CMK (cell line): ENCODE results near the gene SEC14L2.

Experiments
- DNase-seq: peaks from one replicate; pipeline ENCODE4 v3.0.0-alpha.2; 2010; ENCODE audit warnings: low read depth

SEC14L2 gene

DNA sequence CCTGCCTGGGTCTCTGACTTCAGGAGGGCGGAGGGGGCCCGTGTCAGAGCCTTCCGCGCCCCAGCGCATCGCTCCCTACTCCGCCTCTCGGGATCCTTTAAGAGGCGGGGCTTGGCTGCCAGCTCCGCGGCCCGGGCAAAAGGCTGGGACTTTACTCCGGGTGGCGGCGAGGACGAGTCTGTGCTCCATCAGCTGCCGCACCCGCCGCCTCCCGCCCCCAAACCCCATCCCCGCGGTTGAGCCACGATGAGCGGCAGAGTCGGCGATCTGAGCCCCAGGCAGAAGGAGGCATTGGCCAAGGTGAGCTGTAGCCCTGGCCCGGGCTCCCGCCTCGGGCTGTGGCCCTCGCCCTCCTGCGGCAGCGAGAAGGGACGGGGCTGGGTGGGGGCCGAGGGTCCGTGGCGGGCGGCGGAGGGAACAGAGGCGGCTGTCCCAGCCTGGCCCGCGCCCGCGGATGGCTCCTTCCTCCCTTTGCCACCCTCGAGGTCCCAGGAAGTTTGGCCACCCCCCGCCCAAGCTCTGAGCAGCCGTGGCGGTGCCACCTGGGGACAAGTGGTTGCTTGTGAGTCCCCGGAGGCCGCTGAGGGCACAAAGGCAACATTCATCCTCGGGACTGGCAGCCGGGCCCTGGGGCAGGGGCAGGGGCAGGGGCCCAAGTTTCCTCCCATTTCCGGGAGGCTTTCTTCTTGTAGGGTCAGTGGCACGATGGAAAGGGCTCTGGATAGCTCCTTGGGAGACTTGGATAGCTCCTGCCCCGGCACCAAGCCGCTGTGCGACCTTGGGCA is at the start of gene SEC14L2:
SEC14L2 (plus strand) TSS at position 148 of the 785 bp plus-strand sequence; CDS start at position 247, 99 bp downstream.
- DNase-seq, result no peak

DNA sequence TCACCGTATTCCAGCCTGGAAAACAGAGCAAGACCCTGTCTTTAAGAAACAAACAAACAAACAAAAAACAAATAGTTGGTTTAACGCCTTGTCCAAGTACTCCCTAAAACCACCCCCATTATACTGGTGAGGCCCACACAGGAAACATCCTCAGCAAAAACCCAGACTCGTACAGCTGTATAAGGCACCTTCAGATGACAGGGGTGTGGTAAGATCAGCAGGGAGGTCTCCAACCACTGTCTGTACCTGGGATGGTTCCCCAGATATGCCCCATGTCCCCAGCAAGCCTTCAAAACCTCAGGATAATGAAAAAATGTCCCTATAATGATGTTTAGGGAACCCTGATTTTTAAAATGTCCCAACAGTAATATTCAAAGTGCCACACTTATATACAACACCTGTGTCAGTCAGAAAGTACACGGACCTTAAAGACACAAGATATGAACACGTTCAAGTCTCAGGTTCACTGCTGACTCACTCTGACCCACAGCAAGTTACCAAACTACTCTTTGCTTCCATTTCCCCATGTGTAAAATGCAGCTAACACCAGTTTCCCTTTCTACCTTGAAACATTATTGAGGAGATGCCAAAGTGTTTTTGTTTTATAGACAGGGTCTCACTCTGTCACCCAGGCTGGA is 49.4 kb upstream of the SEC14L2 start:
- no peak for DNase-seq

DNA sequence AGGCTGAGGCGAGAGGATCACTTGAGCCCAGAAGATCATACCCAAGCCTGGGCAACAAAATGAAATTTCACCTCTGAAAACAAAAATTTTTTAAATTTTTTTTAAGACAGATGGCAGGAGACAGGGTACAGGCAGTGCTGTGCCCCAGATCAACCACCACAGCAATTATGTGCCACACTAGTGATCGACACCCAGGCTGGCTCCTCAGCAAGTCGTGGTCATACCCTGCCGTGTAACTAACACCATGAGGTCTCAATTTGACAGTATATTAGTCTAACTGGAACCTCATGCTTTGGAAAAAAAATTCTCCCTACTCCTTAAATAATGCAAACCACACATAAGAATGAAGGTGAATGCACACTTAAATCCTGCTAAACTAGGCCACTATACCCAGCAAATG is 48.4 kb upstream of the SEC14L2 start:
- DNase-seq, result no peak

DNA sequence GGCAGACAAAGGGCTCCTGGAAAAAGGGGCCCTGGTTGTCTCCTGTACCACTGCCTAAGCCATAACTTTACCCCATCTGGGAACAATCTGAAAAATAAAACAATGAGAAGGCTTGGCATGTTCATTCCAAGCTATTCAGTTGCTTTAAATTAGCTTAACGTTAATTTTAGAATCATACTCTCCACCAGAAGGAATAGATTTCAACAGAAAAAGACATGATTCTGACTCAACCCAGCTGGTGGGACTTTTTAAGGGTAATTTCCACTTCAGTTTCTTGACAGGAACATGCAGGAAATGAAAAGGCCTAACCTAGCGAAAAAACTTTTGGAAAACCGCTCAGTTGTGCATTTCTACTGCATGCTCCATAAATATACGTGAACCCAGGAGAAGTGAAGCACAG is 48.0 kb upstream of the SEC14L2 start:
- DNase-seq, result no peak

DNA sequence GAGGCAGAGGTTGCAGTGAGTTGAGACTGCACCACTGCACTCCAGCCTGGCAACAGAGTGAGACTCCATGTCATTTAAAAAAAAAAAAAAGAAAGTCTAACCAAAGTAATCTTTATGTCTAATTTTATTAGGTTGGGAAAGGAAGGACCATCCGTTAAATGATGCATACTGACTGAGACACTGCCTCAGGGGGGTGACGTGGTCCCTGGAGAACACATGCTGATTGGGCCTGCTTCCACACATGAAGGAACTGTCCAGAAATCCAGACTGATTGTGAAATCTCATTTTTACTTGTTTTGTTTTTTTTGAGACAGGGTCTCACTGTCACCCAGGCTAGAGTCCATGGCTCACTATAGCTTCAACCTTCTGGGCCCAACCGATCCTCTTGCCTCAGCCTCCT is 45.6 kb upstream of the SEC14L2 start:
- no peak for DNase-seq

DNA sequence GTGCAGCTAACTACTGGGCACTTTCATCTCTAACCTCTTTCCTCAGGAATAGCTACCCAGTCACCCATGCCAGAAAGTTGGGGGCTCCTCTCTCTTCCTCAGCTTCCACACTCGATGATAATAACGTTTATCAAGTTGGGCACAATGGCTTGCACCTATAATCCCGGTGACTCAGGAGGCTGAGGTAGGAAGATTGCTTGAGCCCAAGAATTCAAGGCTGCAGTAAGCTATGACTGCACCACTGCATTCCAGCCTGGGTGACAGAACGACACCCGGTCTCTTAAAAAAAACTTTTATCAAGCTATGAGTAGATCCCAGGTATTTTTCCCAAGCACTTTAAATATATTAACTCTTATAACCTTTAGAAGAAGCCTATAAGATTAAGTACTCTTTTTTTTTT is 42.2 kb upstream of the SEC14L2 start:
- no peak for DNase-seq

DNA sequence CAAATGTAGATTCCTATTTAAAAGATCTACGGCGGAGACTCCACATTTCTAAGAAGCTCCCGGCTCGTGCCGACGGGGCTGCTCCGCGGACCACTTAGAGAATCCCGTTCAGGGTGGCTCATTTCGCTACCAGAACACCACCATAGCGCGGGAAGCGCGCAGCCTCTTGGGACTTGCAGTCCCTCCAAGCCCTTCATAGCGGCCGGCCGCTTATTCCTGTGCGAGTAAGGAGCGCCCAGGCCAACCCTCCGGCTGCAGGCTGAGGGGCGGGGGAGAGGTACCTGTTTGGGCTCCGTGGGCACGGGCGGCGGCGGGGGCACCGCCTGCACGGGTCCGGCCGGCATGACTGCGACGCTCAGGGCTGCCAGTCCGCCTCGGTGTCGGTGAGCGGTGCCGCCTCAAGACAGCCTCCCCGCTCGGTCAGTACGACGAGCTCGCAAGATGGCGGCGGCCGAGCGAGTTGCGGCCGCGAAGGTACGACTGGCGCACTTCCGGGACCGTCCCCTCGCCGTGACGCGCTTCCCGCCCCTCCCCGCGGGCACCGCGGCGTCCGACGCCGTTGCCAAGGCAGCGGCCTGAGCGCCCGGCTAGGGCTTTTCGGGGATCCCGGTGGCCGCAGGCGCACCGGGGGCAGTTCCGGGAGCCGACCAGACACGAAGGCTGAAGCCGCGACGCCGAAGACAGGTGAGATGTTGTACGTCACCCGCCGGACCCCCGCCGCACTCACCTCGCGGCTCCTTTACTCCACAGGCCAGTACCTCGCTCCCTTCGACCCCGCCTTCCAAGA is 40.2 kb upstream of the SEC14L2 start, which contains the start of the genes CCDC157 and SF3A1:
CCDC157 (plus strand) TSS at position 559 of the 787 bp plus-strand sequence. CDS start 8,994 bp downstream, outside the sequence.
SF3A1 (minus strand) TSS at position 446 of the 787 bp plus-strand sequence; CDS start at position 344, 102 bp downstream.
- DNase-seq, result peak; percentile 71

DNA sequence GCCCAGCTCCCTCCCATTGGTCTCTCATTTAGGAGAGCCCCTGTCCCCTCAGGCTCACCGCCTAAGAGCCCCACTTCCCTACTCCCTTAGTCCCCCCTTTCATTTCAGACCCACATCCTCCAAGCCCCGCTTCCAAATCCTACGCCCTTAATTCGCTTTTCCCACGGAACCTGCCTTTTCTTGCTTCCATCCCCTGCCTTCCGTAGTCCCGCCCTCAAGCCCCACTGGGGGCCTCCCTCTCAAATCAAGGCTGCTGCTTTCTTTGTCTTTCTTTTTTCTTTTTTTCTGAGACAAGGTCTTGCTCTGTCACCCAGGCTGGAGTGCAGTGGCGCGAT is 39.6 kb upstream of the SEC14L2 start:
- no peak for DNase-seq

DNA sequence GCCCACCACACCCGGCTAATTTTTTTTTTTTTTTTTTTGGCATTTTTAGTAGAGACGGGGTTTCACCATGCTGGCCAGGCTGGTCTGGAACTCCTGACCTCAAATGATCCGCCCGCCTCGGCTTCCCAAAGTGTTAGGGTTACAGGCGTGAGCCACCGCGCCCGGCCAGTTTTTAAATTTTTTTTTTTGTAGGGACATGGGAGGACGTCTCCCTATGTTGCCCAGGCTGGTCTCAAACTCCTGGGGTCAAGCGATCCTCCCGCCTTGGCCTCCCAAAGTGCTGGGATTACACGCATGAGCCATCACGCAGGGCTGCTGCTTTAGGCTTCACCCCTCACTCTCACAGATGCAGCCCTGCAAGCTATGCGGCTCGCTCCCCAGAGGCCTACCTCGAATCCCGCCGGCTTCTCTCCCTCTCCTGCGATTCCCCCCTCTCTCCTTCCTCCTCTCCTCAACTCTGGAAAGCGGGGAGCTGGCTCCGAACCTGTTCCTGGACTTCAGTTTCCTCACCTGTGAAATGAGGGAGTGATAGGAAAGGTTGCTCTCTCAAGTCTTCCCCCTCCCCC is 39.1 kb upstream of the SEC14L2 start:
- DNase-seq, result no peak

DNA sequence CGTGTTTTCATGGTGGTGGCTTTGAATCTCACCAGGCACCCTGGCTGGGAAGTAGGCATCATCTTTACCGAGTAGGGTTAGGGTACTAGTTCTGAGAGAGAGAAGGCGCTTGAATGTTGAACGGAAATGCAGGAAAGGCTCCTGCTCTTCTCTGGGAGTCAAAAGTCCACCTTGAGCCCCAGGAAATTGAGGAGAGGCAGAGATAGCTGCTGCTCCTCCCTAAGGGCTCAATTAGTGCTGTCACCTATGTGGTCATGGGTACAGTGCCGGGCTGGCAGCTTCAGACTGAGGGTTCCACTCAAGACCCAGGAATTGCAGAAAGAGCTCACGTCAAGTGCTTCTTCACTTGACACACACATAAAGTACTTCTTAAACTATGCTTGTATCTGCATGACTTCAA is 38.3 kb upstream of the SEC14L2 start:
- DNase-seq, result no peak

DNA sequence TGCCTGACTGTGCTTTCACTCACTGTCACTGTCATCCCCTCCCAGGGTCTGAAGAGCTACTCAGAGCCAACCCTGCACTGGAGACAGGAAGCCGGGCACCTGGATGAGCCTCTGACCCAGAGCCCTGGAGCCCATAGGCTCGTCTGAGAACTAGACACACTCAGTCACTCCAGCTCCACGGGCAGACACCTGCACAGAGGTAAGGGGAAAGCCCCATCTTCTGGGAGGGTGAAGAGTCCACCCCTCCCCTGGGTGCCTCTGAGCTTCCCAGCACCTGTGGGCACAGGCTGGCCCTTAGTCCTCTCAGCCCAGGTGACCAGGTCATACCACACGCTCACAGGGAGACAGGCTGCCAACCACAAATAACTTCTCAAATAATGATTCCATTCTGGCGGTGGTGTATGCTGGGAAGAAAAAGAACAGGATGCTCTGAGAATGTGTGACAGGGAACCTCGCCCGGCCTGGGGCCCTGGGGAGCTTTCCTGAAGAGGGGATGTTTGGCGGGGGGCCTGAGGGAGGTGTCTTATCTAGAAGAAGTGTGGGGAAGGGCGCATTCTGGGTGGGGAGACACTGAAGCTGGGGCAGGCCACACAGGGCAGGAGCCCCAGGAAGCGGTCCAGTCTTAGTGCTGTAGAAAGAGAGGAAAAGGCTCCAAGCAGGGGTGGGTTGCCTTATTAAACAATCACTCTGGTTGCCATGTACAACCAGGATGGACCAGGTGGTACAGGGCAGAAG is 34.7 kb upstream of the SEC14L2 start:
- DNase-seq, result no peak

DNA sequence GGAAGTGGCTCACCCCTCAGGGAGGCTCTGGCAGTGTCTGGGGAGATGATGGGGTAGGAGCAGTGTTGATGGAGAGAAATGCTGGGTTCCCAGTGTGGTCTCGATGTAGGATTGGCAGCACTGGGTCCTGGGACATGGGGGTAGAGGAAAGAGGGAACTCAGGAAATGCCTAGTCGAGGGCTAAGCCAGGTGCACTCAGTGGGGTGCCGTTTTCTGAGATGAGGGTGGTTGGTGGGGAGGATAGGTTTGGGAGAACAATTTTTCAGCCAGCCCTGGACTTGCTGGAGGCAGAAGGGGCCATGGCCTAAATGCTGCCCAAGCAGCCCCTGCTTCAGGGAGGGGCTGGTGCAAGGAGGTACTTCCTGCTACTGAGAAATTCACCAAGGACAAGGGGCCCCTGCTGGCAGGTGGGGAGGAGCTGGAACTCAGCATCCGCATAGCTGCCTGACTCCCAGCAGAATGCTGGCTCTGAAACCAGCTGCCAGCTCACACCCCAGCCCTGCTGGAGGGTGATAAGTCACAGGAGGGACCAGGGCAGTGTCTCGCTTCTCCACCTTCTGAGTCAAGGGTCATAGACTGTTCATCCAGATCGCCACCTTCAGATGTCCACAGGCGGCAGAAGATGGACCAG is 34.1 kb upstream of the SEC14L2 start:
- DNase-seq, result no peak

DNA sequence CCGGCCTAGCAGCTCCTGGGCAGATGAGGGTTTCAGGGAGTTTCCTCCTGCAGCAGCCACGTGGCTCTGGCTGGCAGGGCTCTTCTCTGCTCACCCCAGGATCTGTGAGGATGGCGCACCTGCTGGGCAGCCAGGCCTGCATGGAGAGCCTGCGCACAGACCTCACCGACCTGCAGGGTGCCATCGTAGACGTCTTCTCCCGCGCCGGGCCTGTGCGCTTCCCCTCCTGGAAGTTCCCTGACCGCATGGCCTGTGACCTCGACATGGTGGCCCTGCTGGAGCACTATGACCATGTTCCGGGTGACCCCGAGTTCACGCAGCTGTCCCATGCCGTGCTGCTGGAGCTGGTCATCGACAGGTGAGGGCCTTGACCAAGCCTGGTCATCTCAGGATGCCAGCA is 30.9 kb upstream of the SEC14L2 start:
- DNase-seq, result no peak

DNA sequence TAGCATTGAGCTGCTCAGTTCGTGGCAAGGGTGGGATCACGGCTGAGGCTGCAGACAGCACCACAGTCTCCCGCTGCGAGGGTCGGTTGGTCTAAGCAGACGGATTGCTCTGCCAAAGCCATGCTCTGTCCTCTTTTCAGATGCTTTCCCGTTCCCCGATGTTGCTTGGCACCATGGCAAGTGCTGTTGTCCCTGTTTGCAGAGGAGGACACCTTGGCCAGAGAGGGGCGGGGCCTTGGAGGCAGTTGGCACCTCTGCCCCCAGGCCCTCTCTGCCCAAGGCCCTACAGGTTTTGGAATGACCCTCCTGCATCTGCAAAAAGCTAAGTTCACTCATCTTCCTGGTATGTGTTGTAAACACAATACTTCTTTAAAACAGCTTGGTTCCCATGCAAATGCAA is 28.4 kb upstream of the SEC14L2 start:
- no peak for DNase-seq

DNA sequence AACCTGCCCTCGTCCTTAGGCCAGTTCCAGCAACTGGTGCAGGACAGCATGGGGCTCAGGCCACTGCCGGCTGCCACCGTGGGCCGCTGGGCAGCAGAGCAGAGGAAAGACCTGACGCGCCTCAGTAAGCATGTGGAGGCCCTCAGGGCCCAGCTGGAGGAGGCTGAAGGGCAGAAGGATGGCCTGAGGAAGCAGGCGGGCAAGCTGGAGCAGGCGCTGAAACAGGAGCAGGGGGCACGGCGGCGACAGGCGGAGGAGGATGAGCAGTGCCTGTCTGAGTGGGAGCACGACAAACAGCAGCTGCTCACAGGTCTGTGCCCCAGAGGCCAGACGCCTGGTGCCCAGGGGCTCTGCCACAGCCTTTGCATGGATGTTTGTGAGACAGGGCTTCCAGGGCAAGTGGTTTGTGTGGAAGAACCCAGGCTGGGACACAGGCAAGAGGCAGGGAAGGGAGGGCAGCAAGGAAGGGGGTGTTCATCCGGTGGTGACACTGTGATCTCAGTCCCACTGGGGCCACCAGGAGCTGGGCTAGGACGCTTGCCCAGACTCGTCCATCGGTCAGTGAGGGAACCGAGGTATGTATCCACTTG is 26.1 kb upstream of the SEC14L2 start:
- DNase-seq, result no peak

DNA sequence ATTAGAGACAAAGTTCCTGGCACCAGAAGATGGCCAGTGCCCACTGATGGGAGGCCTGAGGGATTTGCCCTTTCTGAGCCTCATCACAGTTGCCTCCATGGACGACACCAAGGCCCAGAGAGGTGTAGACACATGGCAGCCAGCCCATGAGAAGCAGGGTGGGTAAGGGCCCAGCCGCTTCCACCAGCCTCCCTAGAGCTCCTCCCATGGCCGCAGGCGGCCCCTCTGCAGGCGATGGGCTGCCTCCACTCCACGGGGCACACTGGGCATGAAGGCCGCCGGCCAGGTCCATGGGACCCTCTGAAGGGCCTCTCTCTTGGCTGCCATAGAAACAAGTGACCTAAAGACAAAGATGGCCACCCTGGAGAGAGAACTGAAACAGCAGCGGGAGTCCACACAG is 25.5 kb upstream of the SEC14L2 start:
- DNase-seq, result no peak

DNA sequence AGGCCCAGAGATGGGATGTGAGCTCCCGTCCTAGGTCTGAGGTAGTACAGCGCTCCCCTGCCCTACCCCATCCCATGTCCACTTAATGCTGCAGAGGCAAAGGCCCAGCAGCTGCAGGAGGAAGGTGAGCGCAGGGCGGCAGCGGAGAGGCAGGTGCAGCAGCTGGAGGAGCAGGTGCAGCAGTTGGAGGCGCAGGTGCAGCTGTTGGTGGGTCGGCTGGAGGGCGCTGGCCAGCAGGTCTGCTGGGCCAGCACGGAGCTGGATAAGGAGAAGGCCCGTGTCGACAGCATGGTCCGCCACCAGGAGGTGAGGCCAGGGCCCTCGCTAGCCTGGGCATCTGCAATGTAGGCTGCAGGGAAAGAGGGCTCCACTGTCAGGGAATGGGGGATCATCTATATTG is 24.8 kb upstream of the SEC14L2 start:
- no peak for DNase-seq

DNA sequence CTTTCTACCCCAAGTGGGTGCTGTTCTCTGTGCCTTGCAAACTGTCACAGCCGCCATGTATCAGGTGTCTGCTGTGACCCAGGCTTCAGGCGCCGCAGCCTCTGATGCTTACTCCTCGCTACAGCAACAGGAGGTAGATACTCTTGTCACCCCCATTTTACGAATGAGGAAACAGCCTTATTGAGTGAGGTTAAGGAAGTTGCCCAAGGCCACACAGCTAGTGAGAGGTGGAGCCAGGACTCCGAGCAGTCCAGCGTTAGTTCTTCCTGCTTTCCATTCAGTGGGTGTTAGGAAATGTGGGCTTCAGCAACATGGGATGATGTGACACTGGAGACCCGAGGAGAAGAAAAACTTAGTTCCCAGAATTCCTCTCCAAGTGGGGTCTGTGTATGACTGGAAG is 23.9 kb upstream of the SEC14L2 start:
- no peak for DNase-seq

DNA sequence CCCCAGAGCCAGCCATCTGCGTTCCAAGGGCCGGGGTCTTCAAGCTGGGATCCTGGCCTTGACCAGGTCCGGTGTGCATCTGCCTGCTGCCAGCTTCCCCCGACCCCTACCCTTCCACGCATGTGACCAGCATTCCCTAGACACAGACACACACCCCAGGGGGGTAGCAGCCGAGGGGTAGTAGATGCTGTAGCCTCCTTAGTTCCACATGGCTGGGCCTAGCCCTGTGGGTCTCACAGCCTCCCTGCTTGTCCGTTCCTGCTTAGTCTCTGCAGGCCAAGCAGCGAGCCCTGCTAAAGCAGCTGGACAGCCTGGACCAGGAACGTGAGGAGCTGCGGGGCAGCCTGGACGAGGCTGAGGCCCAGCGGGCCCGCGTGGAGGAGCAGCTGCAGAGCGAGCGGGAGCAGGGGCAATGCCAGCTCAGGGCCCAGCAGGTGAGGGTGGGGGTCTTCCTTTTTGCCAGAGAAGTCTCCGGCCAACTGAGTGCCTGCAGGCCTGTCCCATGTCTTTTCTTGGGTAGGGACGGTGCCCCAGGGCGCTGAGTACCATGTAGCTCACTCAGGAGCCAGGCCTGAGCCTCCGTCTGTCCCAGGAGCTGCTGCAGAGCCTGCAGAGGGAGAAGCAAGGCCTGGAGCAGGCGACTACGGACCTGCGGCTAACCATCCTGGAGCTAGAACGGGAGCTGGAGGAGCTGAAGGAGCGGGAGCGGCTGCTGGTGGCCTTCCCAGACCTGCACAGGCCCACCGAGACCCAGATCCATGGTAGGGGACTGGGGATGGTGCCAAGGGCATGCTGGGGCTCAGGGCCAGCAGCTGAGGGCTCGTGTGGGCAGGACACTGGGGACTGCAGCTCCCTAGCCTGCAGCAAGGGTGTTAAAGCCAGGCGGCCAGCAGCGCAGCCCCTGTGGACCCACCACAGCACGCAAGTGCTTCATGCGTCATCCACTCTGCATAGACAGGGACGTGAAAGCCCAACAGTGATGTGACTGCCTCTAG is 23.2 kb upstream of the SEC14L2 start:
- DNase-seq, result no peak
